IMR-90 (cell line): ENCODE measurements around the gene BCL7A. TPM values are rescaled to one million over a fixed set of nuclear protein-coding genes. Genes with fewer than 3 reads are reported as not detected.

Experiments used
- ATAC-seq: fragments of 200-7000 bp; cut with Tn5 transposase; 2 replicates; pipeline ENCODE4 v1.9.1; 2020; ENCODE audit warnings: low read depth, mild to moderate bottlenecking, moderate library complexity
- BruUV-seq: library from RNA; stranded (reverse); fragments of 400-500 nt; replicated peaks from 2 replicates; lab custom pipeline; 2021; lab: Mats Ljungman, UMichigan
- CTCF ChIA-PET: fragments of 300-600 bp; formaldehyde crosslinking; extraction: SDS; loops from one replicate; lab custom pipeline; 2021; ENCODE audit warnings: antibody characterized with exemption; lab: Yijun Ruan, JAX
- POLR2A ChIA-PET: fragments of 300-600 bp; sonication (Branson Sonifier 250); formaldehyde crosslinking; loops from one replicate; lab custom pipeline; 2022; ENCODE audit warnings: antibody characterized with exemption; ENCODE audit not compliant: unreplicated experiment; lab: Charles Lee
- DNase-seq: peaks from one replicate; pipeline ENCODE4 v3.0.0; 2013
- H2AFZ ChIP-seq: replicated peaks from 2 replicates; pipeline ENCODE3; 2013; ENCODE audit warnings: low read length, mild to moderate bottlenecking; ENCODE audit not compliant: poor library complexity
- H2AK5ac ChIP-seq: 2 replicates; pipeline ENCODE4 v1.6.1; 2013; ENCODE audit warnings: low read depth, low read length, inconsistent platforms
- H2AK9ac ChIP-seq: replicated peaks from 2 replicates; pipeline ENCODE3; 2013; ENCODE audit warnings: mild to moderate bottlenecking, low read depth, low read length, moderate library complexity; ENCODE audit not compliant: poor library complexity
- H2BK120ac ChIP-seq: 2 replicates; pipeline ENCODE4 v1.6.1; 2013; ENCODE audit warnings: low read depth, low read length, inconsistent platforms
- H2BK15ac ChIP-seq: 3 replicates; pipeline ENCODE4 v1.6.1; 2013; ENCODE audit warnings: low read depth, low read length, inconsistent platforms
- H2BK20ac ChIP-seq: 2 replicates; pipeline ENCODE4 v1.6.1; 2013; ENCODE audit warnings: low read depth, mild to moderate bottlenecking, inconsistent platforms, low read length, moderate library complexity
- H2BK5ac ChIP-seq: 2 replicates; pipeline ENCODE4 v1.6.1; 2013; ENCODE audit warnings: mild to moderate bottlenecking, low read depth, low read length, inconsistent platforms; ENCODE audit not compliant: poor library complexity, severe bottlenecking
- H3K14ac ChIP-seq: replicated peaks from 2 replicates; pipeline ENCODE4 v1.6.1; 2013; ENCODE audit warnings: low read depth, low read length, inconsistent platforms
- H3K18ac ChIP-seq: 2 replicates; pipeline ENCODE4 v1.6.1; 2013; ENCODE audit warnings: low read depth, low read length, control low read depth
- H3K23ac ChIP-seq: 2 replicates; pipeline ENCODE4 v1.6.1; 2013; ENCODE audit warnings: low read depth, low read length, inconsistent platforms
- H3K27ac ChIP-seq: 2 replicates; pipeline ENCODE4 v1.5.1; 2013; ENCODE audit warnings: mild to moderate bottlenecking, control low read depth, low read length; ENCODE audit not compliant: insufficient read depth
- H3K27me3 ChIP-seq: 2 replicates; pipeline ENCODE4 v1.6.1; 2013; ENCODE audit warnings: low read length; ENCODE audit not compliant: control insufficient read depth, insufficient read depth
- H3K36me3 ChIP-seq: 2 replicates; pipeline ENCODE4 v1.6.1; 2013; ENCODE audit warnings: low read length, mixed read lengths; ENCODE audit not compliant: control insufficient read depth, insufficient read depth
- H3K4ac ChIP-seq: 2 replicates; pipeline ENCODE4 v1.6.1; 2013; ENCODE audit warnings: low read depth, low read length, inconsistent platforms
- H3K4me1 ChIP-seq: 2 replicates; pipeline ENCODE4 v1.6.1; 2013; ENCODE audit warnings: low read length, mixed read lengths; ENCODE audit not compliant: control insufficient read depth, insufficient read depth
- H3K4me2 ChIP-seq: 2 replicates; pipeline ENCODE4 v1.6.1; 2013; ENCODE audit warnings: low read depth, mild to moderate bottlenecking, control low read depth, low read length, moderate library complexity
- H3K4me3 ChIP-seq: 2 replicates; pipeline ENCODE4 v1.5.1; 2013; ENCODE audit warnings: low read depth, mild to moderate bottlenecking, control low read depth, low read length, moderate library complexity; ENCODE audit not compliant: insufficient read depth
- H3K56ac ChIP-seq: 2 replicates; pipeline ENCODE4 v1.6.1; 2013; ENCODE audit warnings: low read length, inconsistent platforms; ENCODE audit not compliant: insufficient read depth; ENCODE audit errors: extremely low read depth
- H3K79me1 ChIP-seq, 2 experiments: 2 replicates each; pipeline ENCODE4 v1.6.1; 2013; ENCODE audit warnings: low read length in 2 of 2, inconsistent platforms in 1 of 2, low read depth in 1 of 2
- H3K9ac ChIP-seq: 2 replicates; pipeline ENCODE4 v1.6.1; 2013; ENCODE audit warnings: low read depth, low read length, control low read depth
- H3K9me1 ChIP-seq: 2 replicates; pipeline ENCODE4 v1.6.1; 2013; ENCODE audit warnings: low read length, inconsistent platforms; ENCODE audit not compliant: insufficient read depth
- H3K9me3 ChIP-seq: 2 replicates; pipeline ENCODE4 v1.6.1; 2013; ENCODE audit warnings: low read length; ENCODE audit not compliant: control insufficient read depth, insufficient read depth
- H4K20me1 ChIP-seq: 2 replicates; pipeline ENCODE4 v1.6.1; 2013; ENCODE audit warnings: low read length, inconsistent platforms; ENCODE audit not compliant: insufficient read depth
- H4K5ac ChIP-seq: 2 replicates; pipeline ENCODE4 v1.6.1; 2013; ENCODE audit warnings: mild to moderate bottlenecking, low read depth, low read length, control low read depth
- H4K8ac ChIP-seq, 2 experiments: 2 replicates each; pipeline ENCODE4 v1.6.1; 2013; ENCODE audit warnings: low read depth in 2 of 2, low read length in 2 of 2, control low read depth in 1 of 2, inconsistent platforms in 1 of 2
- H4K91ac ChIP-seq: 2 replicates; pipeline ENCODE4 v1.6.1; 2013; ENCODE audit warnings: low read depth, low read length, inconsistent platforms; ENCODE audit not compliant: insufficient read depth
- CEBPB ChIP-seq: IDR thresholded peaks from 2 replicates; pipeline ENCODE4 v1.6.1; 2012; ENCODE audit warnings: low read depth, low read length, improper control_type of control experiment
- POLR2A ChIP-seq: IDR thresholded peaks from 2 replicates; pipeline ENCODE4 v1.6.1; 2012; ENCODE audit warnings: mild to moderate bottlenecking, low read depth, low read length
- WGBS, 2 experiments: methylation state at CpG; one replicate each; pipeline versions ENCODE4 v1.1.5 to v1.1.7; 2013; ENCODE audit warnings: missing lambda C conversion rate in 2 of 2; ENCODE audit not compliant: insufficient read length in 1 of 2; ENCODE audit errors: extremely low coverage in 2 of 2; 5-methylcytosine and 5-hydroxymethylcytosine counted together
- dilution Hi-C: fragments of 300-500 bp; cut with HindIII; formaldehyde crosslinking; loops from one replicate; pipeline ENCODE4 v1.14.3; 2018; ENCODE audit warnings: low sequenced_read_pairs; ENCODE audit not compliant: unreplicated experiment
- in situ Hi-C: fragments of 300-500 bp; cut with MboI; formaldehyde crosslinking; loops from 3 replicates; pipeline ENCODE4 v1.14.3; 2019; ENCODE audit warnings: low sequenced_read_pairs, inconsistent platforms, mixed read lengths
- intact Hi-C: fragments of 100-400 bp; cut with micrococcal nuclease; formaldehyde crosslinking; loops from 2 replicates; pipeline ENCODE4 v1.10.0; 2022
- polyA plus RNA-seq, 3 experiments: library from polyadenylated mRNA; depleted of rRNA; stranded (reverse); fragments of >200 nt; gene quantifications; 2 replicates each; pipeline ENCODE4 v1.2.3, GENCODE V29; 2012; ENCODE audit warnings: low replicate concordance in 1 of 3
- total RNA-seq: library from RNA; depleted of rRNA; stranded (reverse); fragments of >200 nt; gene quantifications from 2 replicates; pipeline ENCODE4 v1.2.3, GENCODE V29; 2012

Gene BCL7A
- total and polyA plus RNA-seq, 2 of the 4 experiments (the other 2 are of a cell fraction), result 5.6 to 7.9 TPM

- H3K4ac ChIP-seq, result no peak overlapping the region
- H2BK5ac ChIP-seq, result no peak overlapping the region
- ChIA-PET POLR2A (no interaction called here), CTCF (interaction anchor here (0.6 kb wide), 1 partner anchor 1777 kb away, joined by 4 read pairs; no protein-coding TSS in a partner anchor)
- peaks cover 18% of the 10 kb centered on the region for H3K9me1 ChIP-seq
- DNase-seq (no peak), ATAC-seq (no peak)
- no peak overlapping the region for H4K5ac ChIP-seq
- H3K27me3 ChIP-seq, result no peaks in the 10 kb centered on the region
- H2AFZ ChIP-seq, result no peak overlapping the region
- peak overlapping the region; percentile 72 for H3K4me2 ChIP-seq
- H3K4me1 ChIP-seq, result peaks cover 36% of the 10 kb centered on the region
- no peak overlapping the region for H3K9ac ChIP-seq
- no peak overlapping the region for H2BK20ac ChIP-seq
- H3K23ac ChIP-seq, result no peak overlapping the region
- BruUV-seq, result no TSS peak
- intact Hi-C loops (no loop called here), in situ Hi-C loops (no loop called here), dilution Hi-C loops (no loop called here)
- no peak overlapping the region for H2AK5ac ChIP-seq
- WGBS, 2 experiments, result 100% methylated on average over 1 of the region's 5 CpGs; no CpG with 5 or more reads in 1 of the 2 experiments
- H3K18ac ChIP-seq, result no peak overlapping the region
- no peak overlapping the region for H4K91ac ChIP-seq
- H3K27ac ChIP-seq, result peak overlapping the region; percentile 50; the same call in 1 of the 2 replicates
- H3K14ac ChIP-seq, result no peak overlapping the region
- H3K79me1 ChIP-seq, result peaks cover 0 to 19% of the 10 kb centered on the region in 2 experiments; a peak in 2 of 4 replicates
- H3K36me3 ChIP-seq, result no peaks in the 10 kb centered on the region
- H3K4me3 ChIP-seq, result no peak overlapping the region
- no peak overlapping the region for H3K56ac ChIP-seq
- no peaks in the 10 kb centered on the region for H3K9me3 ChIP-seq
- H2AK9ac ChIP-seq, result no peak overlapping the region
- no peak overlapping the region for H2BK15ac ChIP-seq
- no peak overlapping the region for H2BK120ac ChIP-seq
- no peak overlapping the region for H4K8ac ChIP-seq
- TF ChIP-seq CEBPB (peak; percentile 76), POLR2A (no peak)
- no peaks in the 10 kb centered on the region; the same call in 1 of the 2 replicates for H4K20me1 ChIP-seq
Observed at GRCh38 chr12:122067548-122067947, 45.9 kb downstream of the BCL7A start.
